ENCODE data around the gene DPF3. TPM values are rescaled to one million over a fixed set of nuclear protein-coding genes. Genes with fewer than 3 reads are reported as not detected.
A peak's percentile ranks its signal among the peaks of the same experiment; 100 is the strongest.

Gene DPF3
- total and polyA plus RNA-seq, 2 of the 13 experiments (the other 11 are each of a cell fraction or from before 2014, with no cell fraction given): 0.09 to 0.60 TPM

DNA sequence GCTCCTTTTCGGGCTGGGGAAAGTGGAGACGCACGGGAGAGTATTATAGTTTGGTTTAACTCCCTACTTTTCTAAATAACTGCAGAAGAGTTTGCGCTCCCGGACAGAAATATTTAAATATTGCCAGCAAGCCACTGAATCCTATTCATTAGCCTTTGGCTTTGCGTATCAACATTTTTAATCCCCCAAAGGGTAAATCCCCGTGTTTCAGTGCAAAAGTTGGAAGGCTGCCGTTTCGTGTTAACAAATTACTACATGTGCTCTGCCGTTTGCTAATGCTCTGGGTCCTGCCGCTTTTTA lies 372 bp upstream of the DPF3 start:
- no peaks in the 10 kb centered on the region for H3K9me3 ChIP-seq (ENCODE audit: low read length)
- ATAC-seq (no peak), FAIRE-seq (no peak), DNase-seq (ENCODE audit: low spot score) (no peak)
- no peak overlapping the region for H2AFZ ChIP-seq (ENCODE audit: low read length)
- no peak overlapping the region for H3K9ac ChIP-seq (ENCODE audit: insufficient read depth, low read depth, low read length)
- under 1% methylated on average over 11 of the region's 11 CpGs for WGBS (ENCODE audit: low lambda C conversion rate)
- H3K4me1 ChIP-seq (ENCODE audit: insufficient read depth, low read length): peaks cover 29% of the 10 kb centered on the region
- H3K4me2 ChIP-seq (ENCODE audit: low read depth, low read length): peak overlapping the region; percentile 87
- POLR2A ChIA-PET: interaction anchor here (1.0 to 1.4 kb wide), 2 partner anchors 32 to 117 kb away, joined by 4 to 5 read pairs; partner anchors contain the start of gene DCAF4
- H3K27ac ChIP-seq (ENCODE audit: extremely low read length, insufficient read depth, low read length): no peak overlapping the region
- TF ChIP-seq, protein P1, sequence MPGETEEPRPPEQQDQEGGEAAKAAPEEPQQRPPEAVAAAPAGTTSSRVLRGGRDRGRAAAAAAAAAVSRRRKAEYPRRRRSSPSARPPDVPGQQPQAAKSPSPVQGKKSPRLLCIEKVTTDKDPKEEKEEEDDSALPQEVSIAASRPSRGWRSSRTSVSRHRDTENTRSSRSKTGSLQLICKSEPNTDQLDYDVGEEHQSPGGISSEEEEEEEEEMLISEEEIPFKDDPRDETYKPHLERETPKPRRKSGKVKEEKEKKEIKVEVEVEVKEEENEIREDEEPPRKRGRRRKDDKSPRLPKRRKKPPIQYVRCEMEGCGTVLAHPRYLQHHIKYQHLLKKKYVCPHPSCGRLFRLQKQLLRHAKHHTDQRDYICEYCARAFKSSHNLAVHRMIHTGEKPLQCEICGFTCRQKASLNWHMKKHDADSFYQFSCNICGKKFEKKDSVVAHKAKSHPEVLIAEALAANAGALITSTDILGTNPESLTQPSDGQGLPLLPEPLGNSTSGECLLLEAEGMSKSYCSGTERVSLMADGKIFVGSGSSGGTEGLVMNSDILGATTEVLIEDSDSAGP (CRISPR knock-in tag; IDR thresholded peaks at IDR 0.05; ENCODE audit: borderline replicate concordance): peak; percentile 94; the same call in 1 of the 2 replicates
- no peak for TF ChIP-seq RNF2 (conservative IDR thresholded peaks at IDR 0.05; ENCODE audit: low read depth)
- no peak for TF ChIP-seq MED1 (CRISPR knock-in tag; IDR thresholded peaks at IDR 0.05)
- no peak for TF ChIP-seq KLF15 (CRISPR knock-in tag; IDR thresholded peaks at IDR 0.05; ENCODE audit: borderline replicate concordance)
- no peak for TF ChIP-seq SP5 (CRISPR knock-in tag; IDR thresholded peaks at IDR 0.05; ENCODE audit: borderline replicate concordance, low read depth)
- TF ChIP-seq, protein P2, sequence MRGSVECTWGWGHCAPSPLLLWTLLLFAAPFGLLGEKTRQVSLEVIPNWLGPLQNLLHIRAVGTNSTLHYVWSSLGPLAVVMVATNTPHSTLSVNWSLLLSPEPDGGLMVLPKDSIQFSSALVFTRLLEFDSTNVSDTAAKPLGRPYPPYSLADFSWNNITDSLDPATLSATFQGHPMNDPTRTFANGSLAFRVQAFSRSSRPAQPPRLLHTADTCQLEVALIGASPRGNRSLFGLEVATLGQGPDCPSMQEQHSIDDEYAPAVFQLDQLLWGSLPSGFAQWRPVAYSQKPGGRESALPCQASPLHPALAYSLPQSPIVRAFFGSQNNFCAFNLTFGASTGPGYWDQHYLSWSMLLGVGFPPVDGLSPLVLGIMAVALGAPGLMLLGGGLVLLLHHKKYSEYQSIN (CRISPR knock-in tag; IDR thresholded peaks at IDR 0.05; ENCODE audit: borderline replicate concordance): no peak
- no peak for TF ChIP-seq SIN3A (IDR thresholded peaks at IDR 0.05; ENCODE audit: borderline replicate concordance, low read depth, low read length)
- no TSS peak for BruUV-seq (replicated peaks)
- H3K36me3 ChIP-seq (replicated peaks in 1 of 2; ENCODE audit: control insufficient read depth in 1 of 2, insufficient read depth in 2 of 2, low read length in 2 of 2): no peaks in the 10 kb centered on the region
- intact Hi-C loops (cut with micrococcal nuclease; ENCODE audit: unreplicated experiment): loop anchor here (5.0 kb wide), 1 partner anchor 122 kb away; no protein-coding TSS in a partner anchor
- in situ Hi-C loops (cut with HindIII; ENCODE audit: extremely low pct_ligation_motif_present, low pct_unique_long_range_greater_than_20kb): no loop called here
- H3K4me3 ChIP-seq (replicated peaks in 1 of 3; ENCODE audit: insufficient read depth in 1 of 3, low read depth in 2 of 3, low read length in 3 of 3): peak overlapping the region; percentile 51 to 82 (median 73)
- CTCF ChIA-PET (ENCODE audit: low intra/inter-chr PET ratio, low total read pairs): no interaction called here
- H4K20me1 ChIP-seq (ENCODE audit: insufficient read depth, low read length): no peaks in the 10 kb centered on the region
- peaks cover 9 to 47% of the 10 kb centered on the region in 2 experiments; a peak in 4 of 5 replicates for H3K27me3 ChIP-seq (ENCODE audit: control insufficient read depth in 1 of 2, insufficient read depth in 2 of 2, low read length in 2 of 2)
- no peaks in the 10 kb centered on the region for H3K79me2 ChIP-seq (ENCODE audit: insufficient read depth, low read length)
